ENCODE measurements around the gene BABAM1. TPM values are rescaled to one million over a fixed set of nuclear protein-coding genes. Genes with fewer than 3 reads are reported as not detected.
A peak's percentile ranks its signal among the peaks of the same experiment; 100 is the strongest.

BABAM1 gene
- total and polyA plus RNA-seq, 9 of the 15 experiments (the other 6 are each of a cell fraction or from before 2014, with no cell fraction given): 14.7 to 160 (median 113) TPM

GRCh38 chr19:17303167-17303939, 36.1 kb downstream of the BABAM1 start, which contains the start of gene ABHD8 (continued):
- TF ChIP-seq PTTG1 (tag; IDR thresholded peaks at IDR 0.05; ENCODE audit: low read depth) (no peak), NRF1 (conservative IDR thresholded peaks at IDR 0.05 in 1 of 2, IDR thresholded peaks at IDR 0.05 in 1 of 2) (peak; percentile 82 to 84), CAMTA2 (CRISPR knock-in tag; conservative IDR thresholded peaks at IDR 0.05) (no peak; the same call in 1 of the 2 replicates), CTBP1 (IDR thresholded peaks at IDR 0.05; ENCODE audit: borderline replicate concordance) (peak; percentile 85), NFIC (IDR thresholded peaks at IDR 0.05) (0 out of 2 replicates have a peak, but pooled peaks have one; percentile 22), ZKSCAN1 (IDR thresholded peaks at IDR 0.05; ENCODE audit: low read depth, low read length) (no peak), HNRNPLL (IDR thresholded peaks at IDR 0.05; ENCODE audit: low read depth, low read length, poor library complexity, severe bottlenecking) (peak; percentile 36), EP300 (IDR thresholded peaks at IDR 0.05; ENCODE audit: low read length) (no peak), CTCFL (IDR thresholded peaks at IDR 0.05; ENCODE audit: borderline replicate concordance, insufficient read depth, low read depth, low read length, poor library complexity, severe bottlenecking) (peak; percentile 85), CHD2 (IDR thresholded peaks at IDR 0.05; ENCODE audit: low read depth, low read length) (peak; percentile 77), JUND (IDR thresholded peaks at IDR 0.05; ENCODE audit: borderline replicate concordance, low read depth, low read length) (peak; percentile 33; the same call in 1 of the 2 replicates), JUND (tag; IDR thresholded peaks at IDR 0.05; ENCODE audit: borderline replicate concordance, low read depth, low read length) (no peak), NR2C2 (CRISPR knock-in tag; IDR thresholded peaks at IDR 0.05) (peak; percentile 56; the same call in 1 of the 2 replicates), NR2C2 (tag; IDR thresholded peaks at IDR 0.05) (peak; percentile 91), PCBP2 (IDR thresholded peaks at IDR 0.05; ENCODE audit: low read depth, low read length, poor library complexity, severe bottlenecking) (no peak), KDM1A (IDR thresholded peaks at IDR 0.05) (no peak), SP1 (CRISPR knock-in tag; IDR thresholded peaks at IDR 0.05) (peak; percentile 100), ZBTB7A (IDR thresholded peaks at IDR 0.05; ENCODE audit: borderline replicate concordance, control insufficient read depth, low read depth, low read length) (peak; percentile 91), SP2 (IDR thresholded peaks at IDR 0.05; ENCODE audit: extremely low read depth, low read depth, low read length, poor library complexity, severe bottlenecking) (peak; percentile 87), ERF (CRISPR knock-in tag; IDR thresholded peaks at IDR 0.05) (no peak), ATF7 (IDR thresholded peaks at IDR 0.05) (peak; percentile 70), EGR1 (conservative IDR thresholded peaks at IDR 0.05) (peak; percentile 82), PTRF (tag; IDR thresholded peaks at IDR 0.05) (no peak)
- TF ChIP-seq, protein P1, sequence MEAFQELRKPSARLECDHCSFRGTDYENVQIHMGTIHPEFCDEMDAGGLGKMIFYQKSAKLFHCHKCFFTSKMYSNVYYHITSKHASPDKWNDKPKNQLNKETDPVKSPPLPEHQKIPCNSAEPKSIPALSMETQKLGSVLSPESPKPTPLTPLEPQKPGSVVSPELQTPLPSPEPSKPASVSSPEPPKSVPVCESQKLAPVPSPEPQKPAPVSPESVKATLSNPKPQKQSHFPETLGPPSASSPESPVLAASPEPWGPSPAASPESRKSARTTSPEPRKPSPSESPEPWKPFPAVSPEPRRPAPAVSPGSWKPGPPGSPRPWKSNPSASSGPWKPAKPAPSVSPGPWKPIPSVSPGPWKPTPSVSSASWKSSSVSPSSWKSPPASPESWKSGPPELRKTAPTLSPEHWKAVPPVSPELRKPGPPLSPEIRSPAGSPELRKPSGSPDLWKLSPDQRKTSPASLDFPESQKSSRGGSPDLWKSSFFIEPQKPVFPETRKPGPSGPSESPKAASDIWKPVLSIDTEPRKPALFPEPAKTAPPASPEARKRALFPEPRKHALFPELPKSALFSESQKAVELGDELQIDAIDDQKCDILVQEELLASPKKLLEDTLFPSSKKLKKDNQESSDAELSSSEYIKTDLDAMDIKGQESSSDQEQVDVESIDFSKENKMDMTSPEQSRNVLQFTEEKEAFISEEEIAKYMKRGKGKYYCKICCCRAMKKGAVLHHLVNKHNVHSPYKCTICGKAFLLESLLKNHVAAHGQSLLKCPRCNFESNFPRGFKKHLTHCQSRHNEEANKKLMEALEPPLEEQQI (IDR thresholded peaks at IDR 0.05): no peak
- TF ChIP-seq, protein P2, sequence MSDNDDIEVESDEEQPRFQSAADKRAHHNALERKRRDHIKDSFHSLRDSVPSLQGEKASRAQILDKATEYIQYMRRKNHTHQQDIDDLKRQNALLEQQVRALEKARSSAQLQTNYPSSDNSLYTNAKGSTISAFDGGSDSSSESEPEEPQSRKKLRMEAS (CRISPR knock-in tag; IDR thresholded peaks at IDR 0.05): peak; percentile 72

Measured in K562 (cell line).